Measurements from ENCODE around the gene ETFB. TPM values are rescaled to one million over a fixed set of nuclear protein-coding genes. Genes with fewer than 3 reads are reported as not detected.
A peak's percentile ranks its signal among the peaks of the same experiment; 100 is the strongest.

Gene ETFB
- total RNA-seq, 8 experiments from 2014 or later: 64.7 to 217 (median 144) TPM

DNA sequence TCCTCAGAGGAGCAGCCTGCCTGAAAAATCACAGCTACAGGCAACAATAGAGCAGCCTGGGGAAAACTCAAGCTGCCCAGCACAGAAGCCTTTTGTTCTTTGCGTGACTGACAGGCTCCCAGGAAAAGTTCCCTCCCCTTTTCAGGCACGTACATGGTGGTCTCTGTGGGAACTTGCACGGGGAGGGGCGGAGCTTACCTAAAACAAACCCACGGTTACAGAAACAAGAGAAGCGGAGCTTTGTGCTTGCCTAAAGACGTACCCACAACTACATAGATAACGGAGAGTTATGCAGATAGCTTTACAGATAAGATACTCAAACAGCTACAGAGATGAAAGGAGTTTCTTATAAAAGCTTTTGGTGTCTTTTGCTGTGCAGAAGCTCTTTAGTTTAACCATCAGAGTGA lies 11.4 kb downstream of the ETFB start:
- in situ Hi-C loops (cut with MboI; ENCODE audit: low pct_unique_long_range_greater_than_20kb in 2 of 9, low sequenced_read_pairs in 9 of 9, unreplicated experiment in 9 of 9): no loop called here
- 0 to 85% (median 7%) methylated on average over 1 to 8 of the region's 8 CpGs; no CpG with 5 or more reads in 2 of the 10 experiments for WGBS, 10 experiments
- H3K27ac ChIP-seq: peak overlapping the region; percentile 84 to 89
- peak in 5 of 8 experiments; percentile 82 to 91 (median 85) for ATAC-seq (replicated peaks in 6 of 8)
- H3K4me3 ChIP-seq: peak overlapping the region; percentile 15 to 41 (median 33)
- H3K4me1 ChIP-seq (replicated peaks in 1 of 2): peaks cover 12 to 14% of the 10 kb centered on the region in 2 donors

DNA sequence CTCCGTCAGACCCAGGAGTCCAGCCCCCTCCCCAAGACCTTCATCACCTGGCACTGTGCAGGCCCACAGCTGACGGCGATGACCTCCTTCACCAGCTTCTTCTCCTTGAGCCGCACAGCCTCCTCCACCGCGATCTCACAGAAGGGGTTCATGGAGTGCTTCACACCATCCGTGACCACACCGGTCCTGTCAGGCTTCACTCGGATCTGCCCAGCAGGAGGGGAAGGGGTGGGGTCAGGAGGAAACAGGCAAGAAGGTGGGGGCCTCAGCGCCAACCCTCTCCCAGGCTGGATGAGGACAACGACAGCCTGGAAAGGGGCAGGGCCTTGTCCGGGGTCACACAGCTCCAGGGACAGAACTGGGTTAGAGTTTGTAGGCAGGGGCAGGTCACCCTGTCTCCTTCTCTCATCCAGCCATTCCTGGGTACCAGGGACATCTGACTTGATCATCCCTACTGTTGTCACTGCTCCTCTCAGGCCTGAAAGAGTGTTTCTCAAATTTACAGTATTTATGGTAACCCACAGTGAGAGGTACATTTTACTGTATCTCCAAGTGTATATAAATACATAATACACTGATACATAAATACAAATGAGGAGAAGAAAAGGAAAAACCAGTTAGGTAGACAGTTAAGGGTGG lies 12.0 kb downstream of the ETFB start:
- H3K4me1 ChIP-seq (replicated peaks in 1 of 2): peaks cover 12 to 14% of the 10 kb centered on the region in 2 donors
- in situ Hi-C loops (cut with MboI; ENCODE audit: low pct_unique_long_range_greater_than_20kb in 2 of 9, low sequenced_read_pairs in 9 of 9, unreplicated experiment in 9 of 9): no loop called here
- H3K4me3 ChIP-seq: peak overlapping the region; percentile 15 to 41 (median 33)
- no CpG with 5 or more reads among the region's 12 CpGs for WGBS, 10 experiments
- peak in 7 of 8 experiments; percentile 17 to 92 (median 87) for ATAC-seq (replicated peaks in 6 of 8)
- H3K27ac ChIP-seq: peak overlapping the region; percentile 84 to 89

DNA sequence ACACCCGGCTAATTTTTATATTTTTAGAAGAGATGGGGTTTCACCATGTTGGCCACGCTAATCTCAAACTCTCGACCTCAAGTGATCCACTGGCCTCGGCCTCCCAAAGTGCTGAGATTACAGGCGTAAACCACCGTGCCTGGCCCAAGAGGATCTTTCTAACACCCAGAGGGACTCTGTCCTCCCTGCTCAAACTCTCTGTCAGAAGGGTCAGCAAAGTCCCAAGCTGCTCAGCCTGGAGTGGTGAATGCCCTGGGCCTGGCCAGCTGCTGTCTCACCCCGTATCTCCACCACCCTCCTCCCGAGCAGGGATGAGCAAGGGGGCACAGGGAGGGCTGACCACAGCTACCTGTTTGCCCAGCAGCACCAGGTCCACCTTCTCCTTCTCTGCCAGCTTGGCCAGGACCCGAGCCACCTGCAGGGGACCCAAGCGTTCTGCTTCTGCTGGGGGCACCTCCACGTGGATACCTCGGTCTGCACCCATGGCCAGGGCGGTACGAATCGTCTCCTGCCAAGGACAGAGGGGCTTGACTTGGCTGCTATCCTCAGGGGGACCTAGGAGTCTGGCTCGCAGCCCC lies 13.3 kb downstream of the ETFB start:
- H3K4me1 ChIP-seq (replicated peaks in 1 of 2): peaks cover 12 to 14% of the 10 kb centered on the region in 2 donors
- in situ Hi-C loops (cut with MboI; ENCODE audit: low pct_unique_long_range_greater_than_20kb in 2 of 9, low sequenced_read_pairs in 9 of 9, unreplicated experiment in 9 of 9): no loop called here
- H3K27ac ChIP-seq: peak overlapping the region in 1 of 2 donors; percentile 72
- peak overlapping the region in 1 of 5 donors; percentile 24 for H3K4me3 ChIP-seq
- ATAC-seq (replicated peaks in 6 of 8): no peak
- 20 to 100% (median 86%) methylated on average over 1 to 5 of the region's 16 CpGs; no CpG with 5 or more reads in 4 of the 10 experiments for WGBS, 10 experiments

DNA sequence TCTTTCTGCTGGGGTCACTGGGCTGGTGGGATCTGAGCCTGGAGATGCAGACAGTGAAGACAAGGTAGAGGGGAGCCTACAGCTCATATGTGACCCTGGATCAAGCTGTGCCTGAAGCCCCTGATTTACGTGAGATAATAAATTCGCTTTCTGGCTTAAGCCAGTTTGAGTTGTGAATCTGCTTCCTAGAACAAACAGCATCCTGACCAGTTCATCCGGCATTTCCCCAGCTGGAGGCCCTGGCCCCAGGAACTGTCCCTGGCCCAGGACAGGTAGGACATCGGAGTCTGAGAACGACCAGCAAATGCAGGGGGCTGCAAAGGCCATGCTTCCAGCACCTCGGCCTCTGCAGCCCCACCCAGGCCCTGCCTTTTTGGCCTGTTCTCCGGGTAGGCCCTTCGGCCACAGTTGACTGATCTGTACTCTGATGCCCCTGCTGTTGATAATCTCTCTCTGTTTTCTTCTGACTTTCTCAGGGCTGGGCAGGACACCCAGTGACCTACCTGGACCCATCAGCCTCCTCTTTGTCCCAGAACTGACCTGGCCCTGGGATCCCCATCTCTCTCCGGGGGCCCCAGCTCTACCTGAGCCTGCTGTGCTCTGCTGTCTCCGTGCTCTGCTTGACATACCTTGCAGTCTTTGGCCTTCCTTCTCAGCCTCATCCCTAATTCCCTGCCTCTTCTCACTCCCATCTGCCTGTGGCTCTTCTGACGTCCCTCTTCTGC lies 14.8 kb downstream of the ETFB start:
- H3K27ac ChIP-seq: no peak overlapping the region
- in situ Hi-C loops (cut with MboI; ENCODE audit: low pct_unique_long_range_greater_than_20kb in 2 of 9, low sequenced_read_pairs in 9 of 9, unreplicated experiment in 9 of 9): no loop called here
- WGBS, 10 experiments: 87 to 100% (median 100%) methylated on average over 1 to 7 of the region's 11 CpGs; no CpG with 5 or more reads in 3 of the 10 experiments
- peaks cover 12 to 14% of the 10 kb centered on the region in 2 donors for H3K4me1 ChIP-seq (replicated peaks in 1 of 2)
- no peak overlapping the region for H3K4me3 ChIP-seq
- no peak for ATAC-seq (replicated peaks in 6 of 8)

DNA sequence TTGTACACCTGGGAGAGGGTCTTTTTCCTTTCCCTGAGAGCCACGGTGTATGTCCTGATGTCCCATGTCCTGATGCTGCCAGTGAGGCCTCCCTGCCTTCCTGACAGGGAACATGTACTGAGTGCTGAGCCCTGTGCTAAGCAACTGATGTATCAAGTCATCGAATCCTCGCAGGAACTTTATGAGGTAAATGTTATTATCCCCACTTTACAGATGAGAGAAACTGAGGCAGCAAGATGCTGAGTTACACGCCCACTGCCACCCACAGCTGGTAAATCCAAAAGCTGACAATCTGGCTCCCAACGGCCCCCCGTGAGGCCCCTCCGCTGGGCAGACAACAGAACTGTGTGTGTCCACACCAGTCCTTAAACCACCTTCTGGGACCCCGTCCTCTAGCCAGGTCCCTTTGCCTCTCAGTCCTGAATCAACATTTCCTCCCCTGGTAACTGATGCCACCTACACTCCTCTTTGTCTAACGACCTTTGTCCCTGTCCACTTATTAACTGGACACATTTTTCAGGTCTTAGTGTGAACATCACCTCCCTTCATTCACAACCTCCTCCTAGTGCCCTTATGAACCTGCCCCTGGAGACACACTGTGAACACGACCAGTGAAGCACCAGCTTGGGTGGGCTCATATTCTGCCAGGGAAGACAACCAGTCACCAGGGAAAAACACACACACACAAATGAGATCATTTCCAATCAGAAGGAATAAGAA lies 18.8 kb downstream of the ETFB start:
- ATAC-seq (replicated peaks in 6 of 8): no peak
- Histone ChIP-seq H3K4me3 (no peak overlapping the region), H3K27ac (no peak overlapping the region), H3K4me1 (replicated peaks in 1 of 2) (no peaks in the 10 kb centered on the region)
- 14 to 100% (median 86%) methylated on average over 1 to 5 of the region's 10 CpGs; no CpG with 5 or more reads in 1 of the 10 experiments for WGBS, 10 experiments
- in situ Hi-C loops (cut with MboI; ENCODE audit: low pct_unique_long_range_greater_than_20kb in 2 of 9, low sequenced_read_pairs in 9 of 9, unreplicated experiment in 9 of 9): no loop called here

DNA sequence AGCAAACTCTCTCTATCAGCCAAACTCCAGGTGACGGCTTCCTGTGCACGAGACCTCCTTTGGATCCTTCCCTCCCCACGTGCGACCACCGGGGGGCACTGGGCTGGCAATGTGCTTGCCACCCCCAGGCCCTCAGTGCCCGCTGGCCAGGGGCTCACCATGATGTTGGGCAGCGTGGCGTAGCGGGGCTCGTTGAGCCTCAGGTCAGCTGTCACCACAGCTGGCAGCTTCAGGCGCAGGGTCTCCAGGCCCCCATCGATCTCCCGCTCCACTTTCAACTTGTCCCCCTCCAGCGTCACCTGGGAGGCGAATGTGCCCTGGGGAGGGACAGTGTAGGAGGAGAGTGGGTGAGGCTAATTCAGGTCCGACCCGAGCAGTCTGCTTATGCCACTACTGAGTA lies 19.4 kb downstream of the ETFB start:
- no peak for ATAC-seq (replicated peaks in 6 of 8)
- H3K27ac ChIP-seq: no peak overlapping the region
- no peak overlapping the region for H3K4me3 ChIP-seq
- in situ Hi-C loops (cut with MboI; ENCODE audit: low pct_unique_long_range_greater_than_20kb in 2 of 9, low sequenced_read_pairs in 9 of 9, unreplicated experiment in 9 of 9): no loop called here
- H3K4me1 ChIP-seq (replicated peaks in 1 of 2): no peaks in the 10 kb centered on the region
- 67 to 100% (median 100%) methylated on average over 1 to 5 of the region's 17 CpGs; no CpG with 5 or more reads in 3 of the 10 experiments for WGBS, 10 experiments

DNA sequence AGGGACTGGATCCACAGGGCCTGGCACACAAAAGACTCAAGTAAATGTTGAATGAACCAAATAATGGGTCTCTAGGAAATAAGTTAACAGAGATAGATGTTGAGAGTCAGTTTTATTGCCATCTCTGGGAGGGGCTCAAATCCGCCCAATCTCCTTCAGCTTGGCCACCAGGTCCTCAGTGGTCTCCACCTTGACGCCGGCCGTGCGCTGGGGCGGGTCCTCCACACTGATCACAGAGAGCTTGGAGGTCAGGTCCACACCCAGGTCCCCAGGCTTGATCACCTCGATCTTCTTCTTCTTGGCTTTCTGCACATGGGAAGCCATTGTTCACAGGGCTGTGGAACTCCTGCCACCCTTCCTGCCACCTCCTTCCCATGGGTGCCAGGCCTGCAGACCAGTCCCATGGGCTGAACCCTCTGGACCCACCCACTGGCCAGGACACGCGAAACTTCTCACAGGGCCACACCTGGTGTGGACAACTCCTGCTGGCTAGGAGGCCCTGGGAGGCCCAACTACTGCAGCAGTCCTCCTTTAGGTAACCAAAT lies 21.0 kb downstream of the ETFB start:
- in situ Hi-C loops (cut with MboI; ENCODE audit: low pct_unique_long_range_greater_than_20kb in 2 of 9, low sequenced_read_pairs in 9 of 9, unreplicated experiment in 9 of 9): no loop called here
- Histone ChIP-seq H3K4me1 (replicated peaks in 1 of 2) (peaks cover 0 to 7% of the 10 kb centered on the region in 2 donors), H3K27ac (no peak overlapping the region), H3K4me3 (no peak overlapping the region)
- WGBS, 10 experiments: 95 to 100% (median 98%) methylated on average over 1 to 6 of the region's 9 CpGs; no CpG with 5 or more reads in 7 of the 10 experiments
- ATAC-seq (replicated peaks in 6 of 8): no peak

DNA sequence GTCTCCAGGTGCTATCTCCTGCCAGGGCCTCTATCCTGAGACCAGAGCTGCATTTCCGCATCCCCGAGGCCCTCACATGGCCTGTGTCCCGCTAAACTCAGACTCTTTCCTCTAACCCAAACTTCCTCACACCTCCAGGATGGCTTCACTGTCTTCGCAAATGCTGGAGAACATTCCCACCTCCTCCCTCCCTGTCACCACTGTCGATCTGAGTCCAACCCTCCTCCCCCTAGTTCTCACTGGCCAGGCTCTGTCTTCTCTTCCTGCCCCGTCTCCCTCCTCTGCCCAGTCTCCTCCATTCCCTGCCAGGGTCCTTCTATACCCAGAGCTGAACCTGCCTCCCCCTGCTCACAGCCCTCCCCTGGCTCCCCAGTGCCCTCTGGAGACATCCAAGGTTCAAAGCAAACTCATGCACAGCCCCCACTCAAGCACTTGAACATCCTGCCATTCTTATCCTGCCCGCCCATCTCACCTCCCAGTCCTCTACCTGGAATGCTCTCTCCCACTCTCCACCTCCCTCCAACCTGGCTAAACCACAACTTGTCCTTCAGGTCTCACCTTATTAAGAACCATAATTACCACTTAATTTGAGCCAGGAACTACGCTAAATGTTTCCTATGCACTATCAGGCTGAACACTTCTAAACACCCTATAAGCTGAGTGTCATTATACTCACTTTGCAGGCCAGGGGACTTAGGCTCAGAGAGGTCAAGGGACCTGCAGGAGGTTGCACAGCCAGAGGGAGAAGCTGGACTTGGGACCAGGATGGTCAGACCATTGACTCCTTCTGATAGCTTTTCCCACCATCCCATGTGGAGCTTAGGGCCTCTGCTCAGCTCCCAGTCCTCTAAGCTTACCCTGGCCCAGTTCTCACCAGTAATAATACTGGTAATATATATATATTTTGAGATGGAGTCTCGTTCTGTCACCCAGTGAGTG lies 23.3 kb downstream of the ETFB start:
- no peak overlapping the region for H3K4me3 ChIP-seq
- WGBS, 10 experiments: 66 to 100% (median 95%) methylated on average over 1 to 5 of the region's 9 CpGs; no CpG with 5 or more reads in 4 of the 10 experiments
- ATAC-seq (replicated peaks in 6 of 8): no peak
- H3K27ac ChIP-seq: no peak overlapping the region
- peaks cover 0 to 7% of the 10 kb centered on the region in 2 donors for H3K4me1 ChIP-seq (replicated peaks in 1 of 2)
- in situ Hi-C loops (cut with MboI; ENCODE audit: low pct_unique_long_range_greater_than_20kb in 2 of 9, low sequenced_read_pairs in 9 of 9, unreplicated experiment in 9 of 9): no loop called here

DNA sequence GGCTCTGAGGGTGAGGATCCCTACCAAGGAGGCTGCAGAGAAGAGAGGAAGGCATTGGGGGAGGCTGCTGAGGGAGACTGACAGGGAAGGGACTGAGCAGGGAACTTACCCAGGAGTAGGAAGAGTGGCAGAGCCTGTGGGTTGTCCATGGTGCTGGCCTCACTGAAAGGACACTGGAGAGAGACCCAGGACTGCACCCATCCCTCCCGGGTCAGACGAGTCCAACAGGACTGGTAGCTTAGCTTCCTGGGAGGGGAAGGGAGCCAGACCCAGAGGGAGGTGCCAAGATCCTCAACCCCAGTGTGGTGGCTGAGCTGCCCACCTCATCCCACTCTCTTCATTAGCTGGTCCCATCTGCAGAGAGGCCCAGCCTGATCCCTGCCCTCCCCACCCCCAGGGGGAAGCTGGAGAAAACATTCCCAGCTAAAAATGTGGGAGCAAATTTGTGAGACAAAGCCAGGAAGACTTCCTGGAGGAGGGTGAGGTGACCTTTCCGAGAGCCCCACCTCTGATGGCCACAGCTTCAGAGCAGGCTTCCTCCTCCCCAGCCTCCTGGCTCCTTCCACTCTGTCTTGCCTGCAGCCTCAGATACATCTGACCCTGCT lies 24.1 kb downstream of the ETFB start, which contains the start of gene VSIG10L:
Gene VSIG10L (minus strand): TSS at position 164 of the 605 bp plus-strand sequence. CDS start 15 bp downstream, at position 149.
- 0 to 80% methylated on average over 1 of the region's 3 CpGs; no CpG with 5 or more reads in 8 of the 10 experiments for WGBS, 10 experiments
- peaks cover 0 to 7% of the 10 kb centered on the region in 2 donors for H3K4me1 ChIP-seq (replicated peaks in 1 of 2)
- H3K27ac ChIP-seq: peak within 1 kb of the TSS in 1 of 2 donors; percentile 94
- no peak for ATAC-seq (replicated peaks in 6 of 8)
- in situ Hi-C loops (cut with MboI; ENCODE audit: low pct_unique_long_range_greater_than_20kb in 2 of 9, low sequenced_read_pairs in 9 of 9, unreplicated experiment in 9 of 9): no loop called here
- H3K4me3 ChIP-seq: peak within 1 kb of the TSS in 2 of 5 donors; percentile 82 to 85

DNA sequence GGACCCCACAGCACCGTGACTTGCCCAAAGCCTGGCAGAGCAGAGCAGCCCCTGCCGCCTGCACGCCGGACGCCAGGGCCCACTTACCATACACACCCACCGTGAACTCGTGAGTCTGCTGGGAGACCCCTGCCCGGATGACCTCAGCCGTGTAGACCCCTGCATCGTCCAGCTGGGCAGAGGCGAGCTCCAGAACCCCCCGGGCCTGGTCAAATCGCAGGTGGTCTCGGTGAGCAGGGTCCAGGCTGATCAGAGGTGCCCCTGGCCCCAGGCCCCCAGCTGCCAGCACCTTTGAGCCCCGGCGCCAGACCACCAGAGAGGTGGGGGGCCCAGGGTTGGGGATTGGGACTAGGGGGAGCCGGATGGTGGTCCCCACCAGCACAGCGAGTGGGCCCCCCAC lies 25.1 kb downstream of the ETFB start:
- in situ Hi-C loops (cut with MboI; ENCODE audit: low pct_unique_long_range_greater_than_20kb in 2 of 9, low sequenced_read_pairs in 9 of 9, unreplicated experiment in 9 of 9): no loop called here
- Histone ChIP-seq H3K27ac (peak overlapping the region in 1 of 2 donors; percentile 94), H3K4me3 (peak overlapping the region in 2 of 5 donors; percentile 82 to 85), H3K4me1 (replicated peaks in 1 of 2) (peaks cover 0 to 7% of the 10 kb centered on the region in 2 donors)
- ATAC-seq (replicated peaks in 6 of 8): no peak
- WGBS, 10 experiments: 20 to 88% (median 67%) methylated on average over 1 to 9 of the region's 18 CpGs; no CpG with 5 or more reads in 6 of the 10 experiments
